Activated CD8-positive, alpha-beta memory T cell treated with anti-CD3 and anti-CD28 coated beads, Interleukin-2, amount 50 U/mL, for 24 hours (primary cell): ENCODE measurements around the gene MYO15B.

ENCODE experiments used
- DNase-seq: peaks from one replicate; pipeline ENCODE4 v3.0.0-alpha.2; 2020; ENCODE audit errors: extremely low read depth

The MYO15B gene

DNA sequence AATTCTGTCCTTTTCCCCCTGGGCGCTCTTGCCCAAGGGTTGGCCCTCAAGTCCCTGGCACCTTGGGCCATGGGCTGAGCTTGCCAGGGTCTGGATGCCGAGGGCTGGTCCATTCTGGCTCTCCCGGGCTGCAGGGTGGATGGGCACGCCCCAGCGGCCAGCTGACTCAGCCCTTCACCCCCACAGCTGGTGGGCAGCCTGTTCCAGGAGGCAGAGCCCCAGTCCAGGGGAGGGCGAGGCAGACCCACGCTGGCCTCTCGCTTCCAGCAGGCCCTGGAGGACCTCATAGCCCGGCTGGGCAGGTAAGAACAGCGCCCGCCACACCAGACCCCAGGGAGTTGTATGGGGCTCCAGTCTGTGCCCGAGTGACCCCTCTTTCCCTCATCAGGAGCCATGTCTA lies 15.0 kb downstream of the MYO15B start:
- no peak for DNase-seq

GRCh38 chr17:75603123-75603522 lies 15.5 kb downstream of the MYO15B start:
- DNase-seq: no peak

GRCh38 chr17:75604034-75604695 lies 16.6 kb downstream of the MYO15B start:
- DNase-seq: no peak

GRCh38 chr17:75605790-75606189 lies 18.2 kb downstream of the MYO15B start:
- DNase-seq: no peak

GRCh38 chr17:75607086-75607485 lies 19.5 kb downstream of the MYO15B start:
- DNase-seq: no peak

DNA sequence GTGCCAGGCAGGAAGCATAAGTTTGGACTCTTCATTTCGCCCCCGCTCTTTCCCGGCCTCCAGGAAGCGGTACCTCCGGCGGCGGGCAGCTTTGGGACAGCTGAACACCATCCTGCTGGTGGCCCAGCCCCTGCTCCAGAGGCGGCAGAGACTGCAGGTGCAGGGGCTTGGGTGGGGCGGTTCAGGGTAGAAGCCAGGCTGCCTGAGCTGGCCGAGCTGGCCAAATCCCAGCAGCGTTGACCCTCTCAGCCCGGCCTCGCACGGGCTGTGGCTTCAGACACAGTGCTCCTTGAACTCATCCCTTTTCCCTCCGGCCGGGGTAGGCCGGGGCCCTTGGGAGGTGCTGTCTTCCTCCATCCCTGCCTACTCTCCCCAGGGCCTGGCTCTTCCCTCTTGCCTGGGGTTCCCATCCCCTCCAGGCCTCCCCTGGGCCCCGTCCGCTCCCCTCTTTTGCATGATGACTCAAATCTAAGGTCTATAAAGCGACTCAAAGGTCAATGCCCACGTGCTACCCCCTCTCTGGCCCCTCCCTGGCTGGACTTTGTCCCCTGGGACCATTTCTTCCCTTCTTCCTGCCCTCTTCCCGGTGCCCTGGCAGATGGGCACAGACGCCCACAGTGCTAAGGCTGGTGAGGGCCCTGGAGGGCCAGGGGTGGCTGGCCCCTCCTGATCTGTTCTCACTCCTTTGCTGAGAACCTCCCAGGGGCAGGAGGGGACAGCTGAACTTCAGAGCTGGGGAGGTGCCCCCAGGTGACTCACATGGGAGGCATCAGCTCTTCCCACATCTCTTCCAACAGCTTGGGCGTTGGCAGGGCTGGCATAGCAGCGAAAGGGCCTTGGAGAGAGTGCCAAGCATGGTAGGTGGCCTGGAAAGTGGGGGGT lies 22.7 kb downstream of the MYO15B start:
- DNase-seq: no peak

- no peak for DNase-seq
Measured at GRCh38 chr17:75611851-75612429, 24.3 kb downstream of the MYO15B start.

- no peak for DNase-seq
Measured at GRCh38 chr17:75612906-75613626, 25.5 kb downstream of the MYO15B start.

DNA sequence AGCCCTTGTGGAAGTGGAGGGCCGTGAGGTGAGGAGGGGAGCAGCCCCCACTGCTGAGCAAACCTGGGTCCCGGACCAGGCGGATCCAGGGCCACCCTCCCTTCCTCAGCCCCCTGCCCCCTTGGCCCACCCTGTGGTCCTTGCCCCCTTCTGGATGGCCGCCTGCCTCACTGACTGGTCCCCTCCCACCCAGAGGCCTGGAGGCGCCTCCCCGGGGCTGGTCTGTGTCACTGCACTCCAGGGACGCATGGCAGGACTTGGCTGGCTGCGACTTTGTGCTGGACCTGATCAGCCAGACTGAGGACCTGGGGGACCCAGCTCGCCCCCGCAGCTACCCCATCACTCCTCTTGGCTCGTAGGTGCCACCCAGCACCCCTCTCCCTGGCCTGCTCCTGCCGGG lies 26.4 kb downstream of the MYO15B start:
- no peak for DNase-seq

DNA sequence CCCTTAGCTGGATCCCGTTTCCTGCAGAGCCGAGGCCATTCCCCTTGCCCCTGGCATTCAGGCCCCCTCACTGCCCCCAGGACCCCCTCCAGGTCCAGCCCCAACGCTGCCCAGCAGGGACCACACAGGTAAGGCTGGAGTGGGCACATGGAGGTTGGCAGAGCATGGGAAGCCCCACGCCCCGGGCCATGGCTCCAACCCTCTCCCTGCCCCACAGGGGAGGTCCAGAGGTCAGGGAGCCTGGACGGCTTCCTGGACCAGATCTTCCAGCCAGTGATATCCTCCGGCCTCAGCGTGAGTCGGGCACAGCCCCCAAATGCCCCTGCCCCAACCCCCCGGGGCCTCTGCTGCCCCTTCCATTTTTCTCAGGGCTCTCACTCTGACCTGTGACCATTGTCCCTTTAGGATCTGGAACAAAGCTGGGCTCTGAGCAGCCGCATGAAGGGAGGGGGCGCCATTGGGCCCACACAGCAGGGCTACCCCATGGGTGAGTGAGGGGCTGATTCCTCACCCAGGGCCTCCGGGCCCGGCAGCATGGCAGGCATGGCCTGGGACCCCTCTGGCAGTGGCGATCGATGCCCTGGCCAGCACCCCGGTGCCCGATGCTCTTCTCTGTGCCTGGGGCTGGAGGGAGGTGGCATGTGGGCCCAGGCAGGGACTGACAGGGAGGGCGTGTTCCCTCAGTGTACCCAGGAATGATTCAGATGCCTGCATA lies 27.1 kb downstream of the MYO15B start:
- no peak for DNase-seq

DNA sequence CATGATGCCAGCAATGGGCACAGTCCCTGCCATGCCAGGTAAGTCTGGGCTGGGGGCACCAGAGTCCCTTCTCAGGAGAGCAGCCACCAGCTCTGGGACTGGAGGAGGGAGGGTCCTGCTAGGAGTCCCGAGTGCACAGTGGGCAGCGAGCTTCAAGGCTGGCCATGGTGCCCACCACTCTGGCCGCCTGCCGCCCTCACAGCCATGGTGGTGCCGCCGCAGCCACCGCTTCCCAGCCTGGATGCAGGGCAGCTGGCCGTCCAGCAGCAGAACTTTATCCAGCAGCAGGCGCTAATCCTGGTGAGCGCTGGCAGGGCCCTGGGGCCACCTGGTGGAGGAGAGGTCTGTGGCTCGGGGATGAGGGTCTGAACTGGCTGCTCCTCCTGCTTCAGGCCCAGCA lies 27.7 kb downstream of the MYO15B start:
- DNase-seq: no peak

DNA sequence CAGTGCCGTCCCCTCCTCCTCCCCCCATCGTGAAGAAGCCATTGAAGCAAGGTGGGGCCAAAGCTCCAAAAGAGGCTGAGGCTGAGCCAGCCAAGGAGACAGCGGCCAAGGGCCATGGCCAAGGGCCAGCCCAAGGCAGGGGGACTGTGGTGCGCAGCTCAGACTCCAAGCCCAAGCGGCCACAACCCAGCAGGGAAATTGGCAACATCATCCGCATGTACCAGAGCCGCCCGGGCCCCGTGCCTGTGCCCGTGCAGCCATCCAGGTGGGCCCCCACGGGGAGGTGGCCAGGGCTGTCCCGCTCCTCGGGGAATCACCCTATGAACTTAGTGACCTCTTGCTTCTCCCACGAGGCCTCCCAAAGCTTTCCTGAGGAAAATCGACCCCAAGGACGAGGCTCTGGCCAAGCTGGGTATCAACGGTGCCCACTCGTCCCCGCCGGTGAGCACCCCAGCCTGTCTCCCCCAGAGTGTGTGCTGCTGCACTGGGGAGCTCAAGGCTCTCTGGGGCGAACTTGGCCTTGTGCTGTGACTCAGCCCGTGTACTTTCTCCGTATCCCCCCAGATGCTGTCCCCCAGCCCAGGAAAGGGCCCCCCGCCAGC lies 29.0 kb downstream of the MYO15B start:
- DNase-seq: no peak

DNA sequence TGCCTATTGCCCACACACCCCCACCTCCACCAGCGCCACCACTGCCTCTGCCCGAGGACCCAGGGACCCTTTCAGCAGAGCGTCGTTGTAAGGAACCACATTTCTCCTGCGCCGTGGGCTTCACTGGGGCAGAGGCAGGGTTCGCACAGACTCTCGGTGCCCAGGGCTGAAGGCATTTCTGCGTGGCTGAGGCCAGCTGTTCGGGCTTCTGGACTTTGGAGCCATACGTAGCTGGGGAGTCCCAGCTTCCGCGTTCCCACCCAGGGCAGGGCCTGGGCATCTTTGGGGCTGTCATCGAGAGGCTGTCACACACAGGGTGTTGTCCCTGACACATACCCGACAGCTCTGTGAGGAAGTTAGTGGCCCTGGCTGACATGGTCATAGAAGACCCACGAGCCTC lies 29.6 kb downstream of the MYO15B start:
- DNase-seq: no peak

DNA sequence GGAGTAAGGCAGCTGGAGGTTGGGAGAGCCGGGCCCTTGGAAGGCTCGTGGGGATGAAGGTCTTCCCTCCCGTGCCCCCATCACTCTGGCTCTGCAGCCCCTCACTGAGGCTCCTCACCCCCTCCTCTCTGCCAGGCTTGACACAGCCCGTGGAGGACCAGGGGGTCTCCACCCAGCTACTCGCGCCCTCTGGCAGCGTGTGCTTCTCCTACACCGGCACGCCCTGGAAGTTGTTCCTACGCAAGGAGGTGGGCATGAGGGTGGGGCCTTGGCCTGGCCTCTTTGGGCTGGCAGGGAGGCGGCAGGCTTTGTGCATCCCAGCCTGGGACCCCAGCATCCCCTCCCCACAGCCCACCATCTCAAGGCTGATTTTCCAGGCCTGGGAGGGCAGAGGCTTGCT lies 30.1 kb downstream of the MYO15B start:
- no peak for DNase-seq

- no peak for DNase-seq
Measured at GRCh38 chr17:75619506-75620431, 32.2 kb downstream of the MYO15B start.

DNA sequence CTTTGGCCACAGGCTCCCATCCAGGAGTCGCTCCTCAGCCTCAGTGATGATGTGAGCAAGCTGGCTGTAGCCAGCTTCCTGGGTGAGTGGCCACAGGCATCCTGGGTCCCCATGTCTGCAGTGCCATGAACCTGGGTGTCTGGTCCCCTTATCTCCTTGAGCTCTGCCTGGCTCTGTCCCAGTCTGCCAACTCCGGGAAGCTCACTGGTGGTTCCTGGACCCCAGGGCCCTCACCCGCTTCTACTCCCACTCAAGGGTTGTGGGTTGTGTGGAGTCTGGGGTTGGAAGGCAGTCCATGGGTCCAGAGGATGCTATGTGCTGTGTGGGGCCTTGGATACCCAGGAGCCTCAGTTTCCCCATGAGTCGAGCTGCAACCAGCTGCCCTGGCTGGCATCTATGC lies 33.9 kb downstream of the MYO15B start:
- no peak for DNase-seq

DNA sequence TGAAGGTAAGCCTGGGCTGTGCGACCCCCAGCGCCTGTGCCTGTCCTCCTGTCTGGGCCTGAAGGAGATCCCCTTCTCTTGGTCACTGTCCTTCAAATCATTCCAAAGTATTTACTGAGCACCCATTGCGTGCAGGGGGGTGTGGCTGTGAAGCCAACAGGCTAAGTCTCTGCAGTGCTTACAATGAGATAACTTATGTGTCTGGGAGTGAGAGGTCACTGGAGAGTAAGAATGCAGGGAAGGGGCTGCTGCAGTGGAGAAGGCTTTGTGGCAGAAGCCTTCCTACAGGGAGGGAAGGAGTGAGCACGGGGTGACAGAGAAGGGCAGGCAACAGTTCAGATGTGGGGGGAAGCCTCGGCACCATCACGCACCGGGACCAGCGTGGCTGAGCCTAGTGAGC lies 34.5 kb downstream of the MYO15B start:
- DNase-seq: no peak

- DNase-seq: no peak
Measured at GRCh38 chr17:75622771-75623273, 35.2 kb downstream of the MYO15B start.

- DNase-seq: no peak
Measured at GRCh38 chr17:75623386-75623785, 35.8 kb downstream of the MYO15B start.

DNA sequence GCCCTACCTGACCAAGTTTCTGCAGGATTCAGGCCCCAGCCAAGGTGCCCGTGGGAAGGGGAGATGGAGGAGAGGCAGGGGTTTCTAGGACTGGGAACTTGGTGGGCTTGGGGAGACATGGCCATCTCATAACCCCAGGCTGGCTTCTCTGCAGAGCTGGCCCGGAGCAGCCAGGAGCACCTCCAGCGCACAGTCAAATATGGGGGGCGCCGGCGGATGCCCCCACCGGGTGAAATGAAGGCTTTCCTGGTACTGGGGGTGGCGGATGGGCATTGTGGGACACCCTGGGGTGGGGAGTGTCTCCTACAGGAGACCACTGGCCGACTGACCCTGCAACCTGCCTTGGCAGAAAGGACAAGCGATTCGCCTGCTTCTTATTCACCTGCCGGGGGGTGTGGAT lies 36.4 kb downstream of the MYO15B start:
- no peak for DNase-seq
